ENCODE measurements around the gene DLX3.
"Not testable (repeated sequence)": the region's sequence is repeated elsewhere in the genome, so short reads cannot be mapped to it uniquely, and the experiment has no call there.

The DLX3 gene

DNA sequence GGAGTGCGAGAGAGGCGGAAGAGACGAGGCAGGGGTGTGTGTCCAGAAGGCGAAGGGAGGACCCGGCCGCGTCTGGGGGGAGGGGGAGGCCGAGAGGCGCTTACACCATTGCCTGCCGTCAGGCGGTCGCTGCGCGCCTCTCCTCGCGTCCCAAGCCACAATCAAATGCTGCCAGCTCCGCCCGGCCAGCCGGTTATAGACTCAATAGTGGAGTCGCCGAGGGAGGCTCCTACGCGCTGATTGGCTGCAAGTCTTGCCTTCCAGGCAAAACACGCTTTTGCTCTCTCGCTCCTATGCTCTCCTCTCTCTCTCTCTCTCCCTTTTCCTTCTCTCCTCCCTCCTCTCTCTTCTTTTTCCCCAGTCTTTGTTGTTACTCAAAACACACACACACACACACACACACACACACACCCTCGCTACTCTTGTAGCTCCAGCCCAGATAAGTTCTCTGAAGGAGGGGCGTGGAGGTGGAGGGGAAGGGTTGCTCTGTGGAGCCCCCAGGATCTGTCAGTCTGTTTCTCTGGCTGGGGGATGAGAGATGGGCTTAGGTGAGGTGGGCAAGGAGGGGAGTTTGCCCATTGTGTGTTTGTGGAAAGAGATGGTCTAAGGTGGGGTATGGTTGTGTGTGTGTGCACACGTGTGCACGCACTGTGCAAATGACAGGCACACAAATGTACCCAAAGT lies at the start of gene DLX3:
Gene DLX3 (minus strand): TSS at position 170 of the 684 bp plus-strand sequence. CDS start 226 bp downstream, outside the sequence.
- DNase-seq (ENCODE audit: low spot score) = peak; percentile 83

GRCh38 chr17:50044483-50044882 lies 49.5 kb upstream of the DLX3 start:
- DNase-seq (ENCODE audit: low spot score) = no peak

GRCh38 chr17:50043290-50044148 lies 48.5 kb upstream of the DLX3 start:
- no peak for DNase-seq (ENCODE audit: low spot score)

DNA sequence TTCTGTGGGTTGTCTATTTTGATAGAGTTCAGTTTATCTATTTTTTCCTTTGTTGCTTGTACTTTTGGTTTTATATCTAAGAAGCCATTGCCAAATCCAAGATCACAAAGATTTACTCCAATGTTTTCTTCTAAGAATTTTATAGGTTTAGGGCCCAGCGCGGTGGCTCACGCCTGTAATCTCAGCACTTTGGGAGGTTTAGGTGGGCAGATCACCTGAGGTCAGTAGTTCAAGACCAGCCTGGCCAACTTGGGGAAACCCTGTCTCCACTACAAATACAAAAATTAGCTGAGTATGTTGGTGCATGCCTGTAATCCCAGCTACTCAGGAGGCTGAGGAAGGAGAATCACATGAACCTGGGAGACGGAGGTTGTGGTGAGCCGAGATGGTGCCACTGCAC lies 47.2 kb upstream of the DLX3 start:
- DNase-seq (ENCODE audit: low spot score) = no peak

GRCh38 chr17:50040496-50040895 lies 45.5 kb upstream of the DLX3 start:
- not testable (repeated sequence) for DNase-seq (ENCODE audit: low spot score)

- DNase-seq (ENCODE audit: low spot score) = no peak
Observed at GRCh38 chr17:50039058-50039457, 44.0 kb upstream of the DLX3 start.

DNA sequence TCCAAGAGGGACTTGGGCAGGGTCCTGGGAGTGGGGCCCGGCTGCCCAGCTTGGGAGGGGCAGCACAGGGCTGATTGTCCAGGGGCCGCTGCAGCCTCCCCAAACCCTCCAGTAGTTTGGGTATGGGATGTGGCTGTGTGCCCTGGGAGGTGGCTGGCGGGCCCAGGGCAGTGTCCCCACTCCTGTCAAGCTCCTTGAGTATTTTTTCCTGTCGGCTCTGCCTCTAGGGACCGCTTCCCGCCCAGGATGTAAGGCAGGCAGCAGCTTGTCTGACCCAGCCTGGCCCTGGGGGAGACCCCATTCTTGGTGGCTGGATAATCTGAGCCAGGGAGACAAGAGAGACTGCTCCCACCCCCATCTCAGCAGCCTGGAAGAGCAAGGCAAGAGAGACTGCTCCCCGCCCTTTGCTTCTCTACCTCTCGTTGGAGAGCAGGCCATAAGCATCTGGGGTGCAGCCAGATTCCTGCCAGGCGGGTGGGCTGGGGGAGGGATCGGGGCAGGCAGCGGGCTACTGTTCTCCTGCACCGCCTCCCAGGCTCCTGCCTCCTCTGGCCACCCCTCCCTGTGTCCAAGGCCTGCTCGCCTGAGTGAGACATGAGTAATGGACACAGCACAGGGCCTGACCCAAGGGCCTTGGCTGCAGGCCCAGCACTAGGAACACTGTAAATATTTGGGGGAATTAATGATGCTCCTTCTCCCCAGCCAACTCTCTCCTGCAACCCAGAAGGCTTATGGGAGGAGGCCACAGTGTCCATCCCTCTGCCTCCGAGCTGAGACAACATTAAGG lies 42.5 kb upstream of the DLX3 start:
- peak; percentile 79 for DNase-seq (ENCODE audit: low spot score)

GRCh38 chr17:50036455-50037261 lies 41.6 kb upstream of the DLX3 start:
- no peak for DNase-seq (ENCODE audit: low spot score)

GRCh38 chr17:50035945-50036344 lies 40.9 kb upstream of the DLX3 start:
- no peak for DNase-seq (ENCODE audit: low spot score)

DNA sequence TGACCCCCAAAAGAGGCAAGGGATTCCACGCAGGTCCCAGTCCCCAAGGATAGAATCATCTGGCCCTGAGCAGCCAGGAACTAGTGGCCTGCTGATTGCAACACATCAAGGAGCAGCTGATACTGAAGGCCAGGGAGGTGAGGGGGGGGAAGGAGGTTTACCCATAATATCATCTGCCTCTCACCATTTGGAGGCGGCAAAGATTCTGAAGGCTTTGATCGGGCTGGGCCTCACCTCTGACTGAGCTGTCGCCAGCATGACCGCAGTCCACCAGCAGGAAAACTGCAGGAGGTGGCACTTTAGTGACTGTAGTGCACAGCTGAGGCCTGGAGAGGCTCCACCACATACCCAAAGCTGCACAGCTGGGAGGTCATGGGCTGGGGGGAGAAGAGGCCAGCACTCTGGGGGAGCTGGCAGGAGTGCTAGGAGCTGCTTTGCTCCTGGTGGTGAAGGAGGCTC lies 40.4 kb upstream of the DLX3 start:
- DNase-seq (ENCODE audit: low spot score) = no peak

GRCh38 chr17:50034498-50035364 lies 39.7 kb upstream of the DLX3 start:
- DNase-seq (ENCODE audit: low spot score) = no peak

DNA sequence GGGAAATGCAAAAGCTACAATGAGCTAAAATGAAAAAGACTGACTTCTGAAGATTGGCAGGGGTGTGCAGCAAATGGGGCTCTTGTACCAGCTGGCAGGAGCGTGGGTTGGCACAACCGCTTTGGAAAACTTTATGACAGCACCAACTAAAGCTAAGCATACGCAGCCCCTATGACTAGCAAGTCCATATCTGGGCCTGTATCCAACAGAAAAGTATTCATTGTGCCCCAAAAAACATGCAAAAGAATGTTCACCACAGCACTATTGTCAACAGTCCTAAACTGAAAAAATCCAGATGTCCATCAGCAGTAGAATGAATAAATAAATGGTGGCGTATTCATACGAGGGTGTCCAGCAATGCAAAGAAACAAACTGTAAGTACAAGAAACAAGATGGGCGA lies 38.3 kb upstream of the DLX3 start:
- peak; percentile 64 for DNase-seq (ENCODE audit: low spot score)

- DNase-seq (ENCODE audit: low spot score) = no peak
Observed at GRCh38 chr17:50029185-50029584, 34.2 kb upstream of the DLX3 start.

DNA sequence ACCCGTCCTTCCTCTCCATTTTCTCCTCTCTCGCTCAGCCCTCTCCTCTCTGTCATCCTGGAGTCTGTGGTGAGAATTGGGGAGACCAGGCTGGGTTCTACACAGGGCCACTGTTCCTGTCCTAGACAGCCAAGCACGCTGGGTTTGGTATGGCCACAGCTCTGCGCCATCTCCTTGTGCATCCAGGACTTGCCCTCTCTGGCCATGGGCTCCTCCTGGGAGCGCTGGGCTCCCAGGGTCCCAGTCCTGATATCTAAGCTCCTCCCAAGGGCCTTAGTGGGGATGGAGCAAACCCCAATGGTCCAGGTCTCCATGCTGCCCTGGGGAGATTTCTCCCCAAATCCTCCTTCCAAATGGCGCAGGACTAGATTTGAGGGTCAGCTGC lies 33.7 kb upstream of the DLX3 start:
- no peak for DNase-seq (ENCODE audit: low spot score)

GRCh38 chr17:50027881-50028735 lies 33.1 kb upstream of the DLX3 start:
- peak; percentile 73 for DNase-seq (ENCODE audit: low spot score)

DNA sequence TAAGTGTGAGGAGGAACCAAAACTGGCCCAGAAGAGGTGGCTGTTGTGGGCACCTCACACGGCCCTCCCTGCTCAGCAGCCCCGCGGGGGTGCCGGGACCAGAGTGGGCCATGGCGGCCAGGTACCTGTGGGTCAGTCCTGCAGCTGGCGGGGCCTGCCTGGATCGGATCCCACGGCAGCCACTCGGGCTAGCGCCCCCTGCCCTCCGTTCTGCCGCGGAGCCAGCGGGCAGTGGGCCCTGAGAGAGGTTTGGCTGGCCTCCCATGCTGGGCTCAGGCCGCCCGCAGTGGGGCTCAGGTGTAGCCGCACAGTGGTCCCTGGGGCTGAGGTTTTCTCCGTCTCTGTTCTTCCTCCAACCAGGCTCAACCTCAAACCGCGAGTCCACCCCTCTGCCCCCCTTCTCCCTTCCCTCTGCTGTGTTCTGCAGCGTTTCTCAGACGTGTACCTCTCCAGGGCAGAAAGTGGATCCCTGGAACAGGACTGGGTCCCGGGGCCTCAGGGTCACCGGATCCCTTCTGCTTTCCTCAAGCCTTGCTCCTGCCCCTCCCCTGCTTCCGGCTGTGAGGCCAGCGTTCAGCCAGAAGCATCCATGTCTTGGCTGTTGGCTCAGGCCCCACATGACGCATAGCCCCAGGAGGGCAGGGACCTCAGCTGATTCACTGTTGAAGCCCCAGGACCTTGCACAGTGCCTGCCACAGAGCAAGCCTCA lies 32.3 kb upstream of the DLX3 start:
- peak; percentile 95 for DNase-seq (ENCODE audit: low spot score)

GRCh38 chr17:50026837-50027171 lies 31.8 kb upstream of the DLX3 start:
- peak; percentile 87 for DNase-seq (ENCODE audit: low spot score)

DNA sequence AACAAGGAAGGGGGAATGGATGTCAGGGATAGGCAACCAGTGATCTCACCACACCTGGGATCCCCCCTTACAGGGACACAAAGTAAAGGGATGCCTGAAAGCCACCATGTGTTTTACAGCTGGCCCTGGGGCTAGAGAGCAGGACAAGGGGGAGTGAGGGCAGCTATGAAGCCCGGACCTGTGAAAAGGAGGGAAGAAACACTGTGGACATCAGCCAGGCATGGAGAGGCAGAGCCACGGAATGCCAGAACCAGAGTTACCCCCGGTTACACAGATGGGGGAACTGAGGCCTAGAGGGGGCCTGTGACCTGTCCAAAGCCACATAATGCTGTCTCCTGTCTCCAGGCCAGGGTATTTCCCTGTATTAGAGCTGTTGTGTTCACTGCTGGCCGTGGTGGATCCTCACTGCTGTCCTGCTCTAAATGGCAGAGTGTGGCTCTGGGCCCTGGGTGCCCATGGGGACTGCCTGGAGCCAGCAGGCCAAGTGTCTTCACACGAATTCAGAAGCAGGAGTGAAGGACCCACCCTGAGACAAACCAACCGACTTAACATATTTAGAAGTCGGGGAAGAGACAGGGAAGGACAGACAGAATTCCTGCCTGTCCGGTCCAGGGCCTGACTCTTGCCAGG lies 31.1 kb upstream of the DLX3 start:
- DNase-seq (ENCODE audit: low spot score) = no peak

GRCh38 chr17:50024808-50025207 lies 29.8 kb upstream of the DLX3 start:
- no peak for DNase-seq (ENCODE audit: low spot score)
